Endodermal cell (in vitro differentiated cells): Measurements from ENCODE around the gene NNAT. TPM values are rescaled to one million over a fixed set of nuclear protein-coding genes. Genes with fewer than 3 reads are reported as not detected.
A peak's percentile ranks its signal among the peaks of the same experiment; 100 is the strongest.

Experiments used
- DNase-seq: peaks from one replicate; pipeline ENCODE4 v3.0.0-alpha.2; 2017
- H3K27ac ChIP-seq: 2 replicates; pipeline ENCODE4 v1.5.1; 2013; ENCODE audit warnings: mild to moderate bottlenecking, low read depth, low read length, moderate library complexity
- H3K27me3 ChIP-seq: 2 replicates; pipeline ENCODE4 v1.6.1; 2013; ENCODE audit warnings: mild to moderate bottlenecking, low read length, moderate library complexity; ENCODE audit not compliant: insufficient read depth, control insufficient read depth, poor library complexity, severe bottlenecking
- H3K36me3 ChIP-seq: 2 replicates; pipeline ENCODE4 v1.7.0; 2013; ENCODE audit warnings: mild to moderate bottlenecking, low read length, moderate library complexity; ENCODE audit not compliant: control insufficient read depth, insufficient read depth
- H3K4me1 ChIP-seq: one replicate; pipeline ENCODE4 v1.7.0; 2013; ENCODE audit warnings: low read length; ENCODE audit not compliant: control insufficient read depth, insufficient read depth
- H3K4me3 ChIP-seq: 2 replicates; pipeline ENCODE4 v1.5.1; 2013; ENCODE audit warnings: mild to moderate bottlenecking, low read length, moderate library complexity
- H3K9ac ChIP-seq: 2 replicates; pipeline ENCODE4 v1.6.1; 2013; ENCODE audit warnings: mild to moderate bottlenecking, low read length, moderate library complexity; ENCODE audit not compliant: poor library complexity, severe bottlenecking; ENCODE audit errors: extremely low read depth
- H3K9me3 ChIP-seq: 2 replicates; pipeline ENCODE4 v1.6.1; 2013; ENCODE audit warnings: mild to moderate bottlenecking, low read length, moderate library complexity; ENCODE audit not compliant: control insufficient read depth
- H3K27ac Mint-ChIP-seq: 2 replicates; pipeline ENCODE4 v1.8.0; 2020; ENCODE audit warnings: mixed read lengths
- H3K27me3 Mint-ChIP-seq: 2 replicates; pipeline ENCODE4 v1.8.0; 2021; ENCODE audit warnings: mild to moderate bottlenecking, mixed read lengths; ENCODE audit not compliant: insufficient read depth
- H3K36me3 Mint-ChIP-seq: 2 replicates; pipeline ENCODE4 v1.8.0; 2020; ENCODE audit warnings: low read depth, mixed read lengths
- H3K4me1 Mint-ChIP-seq: 2 replicates; pipeline ENCODE4 v1.8.0; 2020; ENCODE audit warnings: mixed read lengths
- H3K4me3 Mint-ChIP-seq: 2 replicates; pipeline ENCODE4 v1.8.0; 2020; ENCODE audit warnings: mild to moderate bottlenecking, moderate library complexity, mixed read lengths
- H3K9me3 Mint-ChIP-seq: 2 replicates; pipeline ENCODE4 v1.8.0; 2020; ENCODE audit warnings: mild to moderate bottlenecking, mixed read lengths
- WGBS, 2 experiments: methylation state at CpG; one replicate each; pipeline versions ENCODE4 v1.1.5 to v1.1.7; 2013; ENCODE audit warnings: missing lambda C conversion rate in 2 of 2, mixed read lengths in 1 of 2; ENCODE audit not compliant: insufficient coverage in 1 of 2, insufficient read length in 1 of 2; 5-methylcytosine and 5-hydroxymethylcytosine counted together
- total RNA-seq, 2 donors: library from RNA; stranded (reverse); fragmentation: NEBNext Ultra II Directional in 1 of 2; extraction: Animal tissue kit (Norgen Biotek cat#: 25700) in 1 of 2; gene quantifications; 2 replicates in 1 of 2; 3 replicates in 1 of 2; pipeline ENCODE4 v1.2.1, GENCODE V29; 2021
- TF ChIP-seq, protein P1 (sequence below): fragments of 200-600 bp; sonication (generic); conservative IDR thresholded peaks from 2 replicates; pipeline ENCODE4 v1.5.0; 2021; ENCODE audit warnings: antibody characterized with exemption, mild to moderate bottlenecking

Gene NNAT
- total RNA-seq, 2 donors from 2014 or later = 16.8 to 27.3 TPM

GRCh38 chr20:37528446-37529213, 7.6 kb downstream of the NNAT start:
- DNase-seq = peak; percentile 52
- Histone ChIP-seq H3K27ac (no peak overlapping the region), H3K27me3 (no peaks in the 10 kb centered on the region), H3K9me3 (no peaks in the 10 kb centered on the region), H3K36me3 (peaks cover 10% of the 10 kb centered on the region), H3K4me3 (peak overlapping the region; percentile 98), H3K9ac (peak overlapping the region; percentile 99), H3K4me1 (no peaks in the 10 kb centered on the region)
- TF ChIP-seq, protein P1, sequence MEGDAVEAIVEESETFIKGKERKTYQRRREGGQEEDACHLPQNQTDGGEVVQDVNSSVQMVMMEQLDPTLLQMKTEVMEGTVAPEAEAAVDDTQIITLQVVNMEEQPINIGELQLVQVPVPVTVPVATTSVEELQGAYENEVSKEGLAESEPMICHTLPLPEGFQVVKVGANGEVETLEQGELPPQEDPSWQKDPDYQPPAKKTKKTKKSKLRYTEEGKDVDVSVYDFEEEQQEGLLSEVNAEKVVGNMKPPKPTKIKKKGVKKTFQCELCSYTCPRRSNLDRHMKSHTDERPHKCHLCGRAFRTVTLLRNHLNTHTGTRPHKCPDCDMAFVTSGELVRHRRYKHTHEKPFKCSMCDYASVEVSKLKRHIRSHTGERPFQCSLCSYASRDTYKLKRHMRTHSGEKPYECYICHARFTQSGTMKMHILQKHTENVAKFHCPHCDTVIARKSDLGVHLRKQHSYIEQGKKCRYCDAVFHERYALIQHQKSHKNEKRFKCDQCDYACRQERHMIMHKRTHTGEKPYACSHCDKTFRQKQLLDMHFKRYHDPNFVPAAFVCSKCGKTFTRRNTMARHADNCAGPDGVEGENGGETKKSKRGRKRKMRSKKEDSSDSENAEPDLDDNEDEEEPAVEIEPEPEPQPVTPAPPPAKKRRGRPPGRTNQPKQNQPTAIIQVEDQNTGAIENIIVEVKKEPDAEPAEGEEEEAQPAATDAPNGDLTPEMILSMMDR = no peak
- Mint-ChIP-seq H3K4me1 (peaks cover 25% of the 10 kb centered on the region), H3K4me3 (peak overlapping the region; percentile 82), H3K27me3 (no peaks in the 10 kb centered on the region), H3K9me3 (no peaks in the 10 kb centered on the region), H3K36me3 (peaks cover 2% of the 10 kb centered on the region), H3K27ac (peak overlapping the region; percentile 100)
- 66 to 71% methylated on average over 7 to 9 of the region's 10 CpGs for WGBS, 2 experiments

DNA sequence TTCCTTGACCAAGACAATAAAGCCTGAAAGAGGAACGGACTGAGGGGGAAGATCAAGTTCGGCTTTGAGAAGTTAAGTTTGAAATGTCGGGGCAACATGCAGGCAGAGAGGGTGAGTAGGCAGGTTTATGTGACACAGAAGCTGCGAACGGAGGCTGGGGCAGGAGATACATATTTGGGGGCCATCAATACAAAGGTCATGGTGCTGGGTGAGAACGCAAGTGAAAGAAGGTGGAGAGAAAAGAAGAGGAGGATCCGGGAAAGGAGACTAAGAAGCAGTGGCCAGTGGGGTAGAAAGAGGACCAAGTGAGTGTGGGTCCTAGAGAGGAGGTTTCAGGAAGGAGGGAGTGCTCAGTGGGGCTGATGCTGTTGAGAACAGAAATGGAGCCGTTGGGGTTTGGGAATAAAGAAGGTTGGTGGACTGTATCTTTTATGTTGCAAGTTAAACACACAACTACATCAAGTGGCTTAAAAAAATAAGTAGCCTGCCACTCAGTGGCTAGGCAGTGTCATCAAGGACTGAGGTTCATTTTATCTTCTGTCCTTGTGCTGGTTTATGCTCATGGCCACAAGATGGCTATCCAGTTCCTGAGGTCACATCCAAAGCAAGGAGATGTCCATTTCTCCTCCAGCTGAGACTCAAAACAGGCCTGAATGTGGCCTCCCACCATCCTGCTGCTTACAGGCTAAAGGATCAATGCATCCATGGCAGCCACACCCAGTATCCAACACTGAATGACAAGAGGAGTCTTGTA, 8.3 kb downstream of the NNAT start:
- Histone ChIP-seq H3K27ac (no peak overlapping the region), H3K9me3 (no peaks in the 10 kb centered on the region), H3K36me3 (peaks cover 10% of the 10 kb centered on the region), H3K4me3 (no peak overlapping the region), H3K9ac (no peak overlapping the region), H3K4me1 (no peaks in the 10 kb centered on the region), H3K27me3 (no peaks in the 10 kb centered on the region)
- WGBS, 2 experiments = 79 to 82% methylated on average over 7 of the region's 8 CpGs
- Mint-ChIP-seq H3K4me1 (peaks cover 26% of the 10 kb centered on the region), H3K27me3 (no peaks in the 10 kb centered on the region), H3K9me3 (no peaks in the 10 kb centered on the region), H3K36me3 (no peaks in the 10 kb centered on the region), H3K4me3 (peak overlapping the region; percentile 82), H3K27ac (no peak overlapping the region)
- TF ChIP-seq, protein P1 = no peak
- DNase-seq = no peak

DNA sequence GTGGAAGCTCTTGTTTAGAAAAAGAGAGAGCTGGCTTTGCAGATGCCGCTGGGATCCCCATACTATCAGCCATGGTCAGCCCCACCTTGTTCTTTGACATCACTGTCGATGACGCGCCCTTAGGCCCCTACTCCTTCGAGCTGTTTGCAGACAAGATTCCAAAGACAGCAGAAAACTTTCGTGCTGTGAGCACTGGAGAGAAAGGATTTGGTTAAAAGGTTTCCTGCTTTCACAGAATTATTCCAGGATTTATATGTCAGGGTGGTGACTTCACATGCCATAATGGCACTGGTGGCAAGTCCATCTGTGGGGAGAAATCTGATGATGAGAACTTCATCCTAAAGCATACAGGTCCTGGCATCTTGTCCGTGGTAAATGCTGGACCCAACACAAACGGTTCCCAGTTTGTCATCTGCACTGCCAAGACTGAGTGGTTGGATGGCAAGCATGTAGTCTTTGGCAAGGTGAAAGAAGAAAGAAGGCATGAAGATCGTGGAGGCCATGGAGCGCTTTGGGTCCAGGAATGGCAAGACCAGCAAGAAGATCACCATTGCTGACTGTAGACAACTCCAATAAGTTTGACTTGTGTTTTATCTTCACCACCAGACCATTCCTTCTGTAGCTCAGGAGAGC, 9.0 kb downstream of the NNAT start:
- Mint-ChIP-seq H3K27ac (no peak overlapping the region), H3K36me3 (no peaks in the 10 kb centered on the region)
- H3K9ac ChIP-seq = no peak overlapping the region

More for the DNA sequence above, 9.0 kb downstream of the NNAT start:
- no peaks in the 10 kb centered on the region for H3K4me1 ChIP-seq
- no peaks in the 10 kb centered on the region for H3K27me3 Mint-ChIP-seq
- no peak overlapping the region for H3K4me3 ChIP-seq
- H3K4me1 Mint-ChIP-seq = peaks cover 22% of the 10 kb centered on the region
- peaks cover 9% of the 10 kb centered on the region for H3K36me3 ChIP-seq
- H3K27me3 ChIP-seq = no peaks in the 10 kb centered on the region
- DNase-seq = no peak
- no peak overlapping the region for H3K27ac ChIP-seq
- no peaks in the 10 kb centered on the region for H3K9me3 ChIP-seq
- H3K4me3 Mint-ChIP-seq = no peak overlapping the region
- TF ChIP-seq, protein P1 = no peak
- H3K9me3 Mint-ChIP-seq = no peaks in the 10 kb centered on the region
- 86 to 93% methylated on average over 5 to 10 of the region's 10 CpGs for WGBS, 2 experiments
